Measurements from ENCODE around the gene RAC2. TPM values are rescaled to one million over a fixed set of nuclear protein-coding genes. Genes with fewer than 3 reads are reported as not detected.
"Not testable (repeated sequence)": the region's sequence is repeated elsewhere in the genome, so short reads cannot be mapped to it uniquely, and the experiment has no call there.

The RAC2 gene
- total and polyA plus RNA-seq, 2 experiments from 2014 or later: 9.9 to 10.5 TPM

GRCh38 chr22:37233751-37234631 lies 10.1 kb downstream of the RAC2 start:
- H3K36me3 ChIP-seq (replicated peaks; ENCODE audit: insufficient read depth, low read depth): no peaks in the 10 kb centered on the region
- no peak overlapping the region for H2AFZ ChIP-seq
- no peaks in the 10 kb centered on the region for H3K9me2 ChIP-seq (replicated peaks; ENCODE audit: insufficient read depth)
- H3K9me3 ChIP-seq (ENCODE audit: low read depth): no peaks in the 10 kb centered on the region
- no peaks in the 10 kb centered on the region for H3K27me3 ChIP-seq
- H3K79me2 ChIP-seq: no peaks in the 10 kb centered on the region
- DNase-seq (ENCODE audit: low spot score): no peak
- H4K20me1 ChIP-seq (ENCODE audit: insufficient read depth, poor library complexity, severe bottlenecking): no peaks in the 10 kb centered on the region
- H3K4me3 ChIP-seq: no peak overlapping the region
- H3K4me1 ChIP-seq (ENCODE audit: insufficient read depth): peaks cover 11% of the 10 kb centered on the region
- TF ChIP-seq EZH2 (IDR thresholded peaks at IDR 0.05; ENCODE audit: borderline replicate concordance) (no peak), EZH2phosphoT487 (IDR thresholded peaks at IDR 0.05; ENCODE audit: low read depth, severe bottlenecking, unreplicated experiment) (no peak), CTCF (IDR thresholded peaks at IDR 0.05; ENCODE audit: poor library complexity) (no peak)
- no peak overlapping the region for H3K27ac ChIP-seq
- WGBS (ENCODE audit: low lambda C conversion rate, missing lambda C conversion rate): 83% methylated on average over 27 of the region's 27 CpGs
- H3K4me2 ChIP-seq: no peak overlapping the region

- 98% methylated on average over 12 of the region's 12 CpGs for WGBS (ENCODE audit: low lambda C conversion rate, missing lambda C conversion rate)
- peaks cover 16% of the 10 kb centered on the region for H3K4me1 ChIP-seq (ENCODE audit: insufficient read depth)
Measured at GRCh38 chr22:37233371-37233750, 10.7 kb downstream of the RAC2 start.

GRCh38 chr22:37232140-37232998 lies 11.7 kb downstream of the RAC2 start:
- peaks cover 16% of the 10 kb centered on the region for H3K4me1 ChIP-seq (ENCODE audit: insufficient read depth)

More at GRCh38 chr22:37233371-37233750, 10.7 kb downstream of the RAC2 start:
- not testable (repeated sequence) for H3K79me2 ChIP-seq; H3K36me3 ChIP-seq (replicated peaks; ENCODE audit: insufficient read depth, low read depth); H3K4me3 ChIP-seq; H3K27me3 ChIP-seq; H3K27ac ChIP-seq; DNase-seq (ENCODE audit: low spot score); H2AFZ ChIP-seq; H3K9me2 ChIP-seq (replicated peaks; ENCODE audit: insufficient read depth); H4K20me1 ChIP-seq (ENCODE audit: insufficient read depth, poor library complexity, severe bottlenecking); H3K9me3 ChIP-seq (ENCODE audit: low read depth); H3K4me2 ChIP-seq

More at GRCh38 chr22:37232140-37232998, 11.7 kb downstream of the RAC2 start:
- no peak for DNase-seq (ENCODE audit: low spot score)
- Histone ChIP-seq H3K4me2 (no peak overlapping the region), H3K36me3 (replicated peaks; ENCODE audit: insufficient read depth, low read depth) (no peaks in the 10 kb centered on the region), H3K4me3 (no peak overlapping the region), H3K9me3 (ENCODE audit: low read depth) (no peaks in the 10 kb centered on the region), H3K27ac (no peak overlapping the region), H3K79me2 (no peaks in the 10 kb centered on the region), H3K27me3 (no peaks in the 10 kb centered on the region), H3K9me2 (replicated peaks; ENCODE audit: insufficient read depth) (no peaks in the 10 kb centered on the region), H4K20me1 (ENCODE audit: insufficient read depth, poor library complexity, severe bottlenecking) (no peaks in the 10 kb centered on the region), H2AFZ (no peak overlapping the region)
- whole genome bisulfite sequencing (ENCODE audit: low lambda C conversion rate, missing lambda C conversion rate): 88% methylated on average over 15 of the region's 15 CpGs
- TF ChIP-seq EZH2 (IDR thresholded peaks at IDR 0.05; ENCODE audit: borderline replicate concordance) (no peak), CTCF (IDR thresholded peaks at IDR 0.05; ENCODE audit: poor library complexity) (no peak), EZH2phosphoT487 (IDR thresholded peaks at IDR 0.05; ENCODE audit: low read depth, severe bottlenecking, unreplicated experiment) (no peak)
